GM21529 (cell line): ENCODE results near the gene GNA14.
"Not testable (repeated sequence)": the region's sequence is repeated elsewhere in the genome, so short reads cannot be mapped to it uniquely, and the experiment has no call there.

Source experiments
- ATAC-seq: cut with Tn5 transposase; IDR thresholded peaks from one replicate; pipeline ENCODE4 v1.9.1; 2021; ENCODE audit not compliant: unreplicated experiment

The GNA14 gene

DNA sequence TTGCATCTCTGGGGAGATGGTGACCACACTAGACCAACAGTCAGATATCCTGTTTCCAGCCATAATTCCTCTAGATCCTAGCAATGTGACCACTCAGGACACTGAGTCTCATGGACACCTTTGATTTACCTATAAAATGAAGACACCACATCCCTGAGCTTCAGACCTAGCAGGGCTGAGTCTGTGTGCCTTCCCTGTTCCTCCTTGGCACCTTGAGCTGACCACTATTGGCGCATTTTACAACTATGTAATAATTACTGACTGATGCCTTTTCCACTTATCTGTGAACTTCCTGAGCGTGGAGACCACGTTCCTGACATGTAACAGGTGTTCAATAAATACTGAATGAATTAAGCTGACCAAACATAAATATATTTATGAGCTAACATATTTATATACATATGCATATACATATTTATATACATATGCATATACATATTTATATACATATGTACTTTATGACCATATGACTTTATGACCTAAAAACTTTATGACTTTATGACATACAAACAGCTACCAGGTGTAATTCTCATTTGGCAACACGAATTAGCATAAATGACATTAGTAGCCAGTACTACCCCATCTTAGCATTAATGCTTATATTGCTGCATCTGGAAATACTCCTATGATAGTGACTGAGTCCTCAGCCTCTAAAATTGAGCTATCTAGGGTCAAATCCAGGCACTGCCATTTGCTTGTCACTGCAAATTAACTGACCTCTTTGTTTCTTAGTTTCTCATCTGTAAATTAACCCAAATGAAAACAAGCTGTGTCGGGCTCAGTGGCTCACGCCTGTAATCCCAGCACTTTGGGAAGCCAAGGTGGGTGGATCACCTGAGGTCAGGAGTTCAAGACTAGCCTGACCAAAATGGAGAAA, 150.6 kb downstream of the GNA14 start:
- ATAC-seq = no peak

DNA sequence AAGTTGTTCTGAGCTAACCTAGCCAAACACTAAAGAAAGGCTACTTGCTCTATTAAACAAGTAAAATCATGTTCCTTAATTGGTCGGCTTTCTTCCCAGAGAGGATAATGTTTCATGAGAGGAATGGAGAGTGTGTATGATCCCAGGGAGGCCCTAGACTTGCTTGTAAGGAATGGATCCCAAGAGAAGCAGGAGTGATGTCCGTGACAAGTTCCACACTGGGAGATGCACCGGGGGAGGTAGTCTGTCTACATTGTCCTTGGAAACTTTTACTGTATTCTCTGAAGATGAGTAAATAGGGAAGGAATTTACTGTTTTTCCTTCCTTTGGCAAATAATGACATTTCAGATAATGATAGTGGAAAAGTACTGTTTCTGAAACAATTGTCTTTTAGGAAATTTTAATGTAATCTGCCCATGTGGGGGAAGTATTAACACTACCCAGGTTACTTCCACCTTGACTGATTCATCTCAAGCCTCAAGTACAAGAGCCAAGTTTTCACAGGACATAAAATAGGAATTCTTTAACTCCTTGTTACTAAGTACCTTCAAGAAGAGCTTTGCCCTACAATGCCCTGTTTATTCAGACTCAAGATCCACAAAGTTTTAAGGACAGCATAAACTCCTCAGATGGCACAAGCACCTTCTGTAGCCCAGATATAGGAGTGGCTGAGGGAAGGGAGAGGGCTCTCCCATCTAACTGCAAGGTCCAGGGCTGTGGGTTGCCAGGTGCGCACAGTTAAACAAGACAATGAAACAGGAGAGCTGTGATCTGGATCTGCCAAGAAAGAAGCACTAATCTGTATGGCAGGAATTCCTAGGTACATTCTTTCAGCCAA, 152.1 kb downstream of the GNA14 start:
- ATAC-seq = no peak

DNA sequence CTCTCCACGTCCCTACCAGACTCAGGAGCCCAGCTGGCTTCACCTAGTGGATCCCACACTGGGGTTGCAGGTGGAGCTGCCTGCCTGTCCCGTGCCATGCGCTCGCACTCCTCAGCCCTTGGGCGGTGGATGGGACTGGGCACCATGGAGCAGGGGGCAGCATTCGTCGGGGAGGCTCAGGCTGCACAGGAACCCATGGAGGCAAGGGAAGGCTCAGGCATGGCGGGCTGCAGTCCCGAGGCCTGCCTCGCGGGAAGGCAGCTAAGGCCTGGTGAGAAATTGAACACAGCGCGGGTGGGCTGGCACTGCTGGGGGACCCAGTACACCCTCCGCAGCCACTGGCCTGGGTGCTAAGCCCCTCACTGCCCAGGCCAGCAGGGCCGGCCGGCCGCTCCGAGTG, 157.8 kb downstream of the GNA14 start:
- ATAC-seq = not testable (repeated sequence)

DNA sequence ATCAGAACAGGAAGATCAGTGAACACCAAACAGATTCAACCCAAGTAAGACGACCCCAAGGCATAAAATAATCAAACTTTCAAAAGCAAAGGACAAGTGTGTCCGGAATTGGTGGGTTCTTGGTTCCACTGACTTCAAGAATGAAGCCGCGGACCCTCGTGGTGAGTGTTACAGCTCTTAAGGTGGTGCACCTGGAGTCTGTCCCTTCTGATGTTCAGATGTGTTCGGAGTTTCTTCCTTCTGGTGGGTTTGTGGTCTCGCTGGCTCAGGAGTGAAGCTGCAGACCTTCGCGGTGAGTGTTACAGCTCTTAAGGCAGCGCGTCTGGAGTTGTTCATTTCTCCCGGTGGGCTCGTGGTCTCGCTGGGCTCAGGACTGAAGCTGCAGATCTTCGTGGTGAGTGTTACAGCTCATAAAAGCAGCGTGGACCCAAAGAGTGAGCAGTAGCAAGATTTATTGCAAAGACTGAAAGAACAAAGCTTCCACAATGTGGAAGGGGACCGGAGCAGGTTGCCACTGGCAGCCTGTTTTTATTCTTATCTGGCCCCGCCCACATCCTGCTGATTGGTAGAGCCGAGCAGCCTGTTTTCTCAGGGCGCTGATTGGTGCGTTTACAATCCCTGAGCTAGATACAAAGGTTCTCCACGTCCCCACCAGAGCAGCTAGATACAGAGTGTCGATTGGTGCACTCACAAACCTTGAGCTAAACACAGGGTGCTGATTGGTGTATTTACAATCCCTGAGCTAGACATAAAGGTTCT, 158.5 kb downstream of the GNA14 start:
- not testable (repeated sequence) for ATAC-seq

DNA sequence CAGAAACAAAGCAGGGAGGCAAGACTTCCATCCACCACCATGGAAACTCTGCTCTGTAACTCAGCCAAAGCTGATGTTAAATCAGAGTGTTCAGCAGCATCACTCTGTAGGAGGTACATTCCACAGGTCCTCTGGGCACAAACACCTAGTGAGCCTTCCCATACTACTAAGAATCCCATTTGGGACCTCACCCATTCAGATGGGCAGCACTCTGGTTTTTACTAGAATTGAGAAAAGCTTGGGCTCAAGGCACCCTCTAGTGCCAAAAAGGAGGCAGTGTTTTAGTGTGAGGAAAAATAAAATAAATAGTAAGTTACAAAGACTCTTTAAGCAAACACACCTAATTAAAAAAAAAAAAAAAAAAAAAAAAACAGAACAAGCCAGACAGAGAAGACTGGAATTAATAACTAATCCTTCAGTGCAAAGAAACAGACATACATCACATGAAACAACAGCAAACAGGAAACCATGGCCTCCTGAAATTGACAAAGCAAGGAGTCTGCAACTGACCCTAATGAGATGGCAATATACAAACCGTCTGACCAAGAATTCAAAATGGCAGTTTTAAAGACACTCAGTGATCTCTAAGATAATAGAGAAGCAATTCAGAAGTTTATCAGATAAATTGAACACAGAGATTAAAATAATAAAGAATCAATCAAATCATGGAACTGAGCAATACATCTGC, 159.5 kb downstream of the GNA14 start:
- peak; percentile 63 for ATAC-seq

DNA sequence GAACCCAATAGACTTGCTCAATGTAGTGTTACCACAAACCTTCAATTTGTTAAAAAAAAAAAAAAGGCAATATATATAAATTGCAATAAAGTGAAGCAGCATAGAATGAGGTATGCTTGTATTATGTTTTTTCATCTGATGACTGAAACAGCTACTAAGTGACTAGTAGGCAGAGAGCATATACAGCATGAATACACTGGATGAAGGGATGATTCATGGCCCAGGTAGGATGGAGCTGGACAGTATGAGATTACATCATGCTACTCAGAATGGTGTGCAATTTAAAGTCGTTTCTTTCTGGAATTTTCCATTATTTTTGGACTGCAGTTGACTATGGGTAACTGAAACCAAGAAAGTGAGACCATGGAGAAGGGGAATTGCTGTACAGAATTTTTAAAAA, 161.2 kb downstream of the GNA14 start:
- ATAC-seq = no peak

DNA sequence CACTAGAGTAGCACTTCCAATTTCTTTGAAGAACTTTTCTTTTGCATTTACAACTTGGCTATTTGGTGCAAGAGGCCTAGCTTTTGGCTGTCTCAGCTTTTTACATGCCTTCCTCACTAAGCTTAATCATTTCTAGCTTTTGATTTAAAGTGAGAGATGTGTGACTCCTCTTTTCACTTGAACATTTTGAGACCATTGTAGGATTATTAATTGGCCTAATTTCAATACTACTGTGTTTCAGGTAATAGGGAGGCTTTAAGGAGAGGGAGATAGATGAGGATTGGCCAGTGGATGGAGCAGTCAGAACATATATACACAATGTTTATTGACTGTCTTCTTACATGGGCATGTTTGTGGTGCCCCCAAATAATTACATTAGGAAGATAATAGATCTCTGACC, 161.7 kb downstream of the GNA14 start:
- no peak for ATAC-seq

DNA sequence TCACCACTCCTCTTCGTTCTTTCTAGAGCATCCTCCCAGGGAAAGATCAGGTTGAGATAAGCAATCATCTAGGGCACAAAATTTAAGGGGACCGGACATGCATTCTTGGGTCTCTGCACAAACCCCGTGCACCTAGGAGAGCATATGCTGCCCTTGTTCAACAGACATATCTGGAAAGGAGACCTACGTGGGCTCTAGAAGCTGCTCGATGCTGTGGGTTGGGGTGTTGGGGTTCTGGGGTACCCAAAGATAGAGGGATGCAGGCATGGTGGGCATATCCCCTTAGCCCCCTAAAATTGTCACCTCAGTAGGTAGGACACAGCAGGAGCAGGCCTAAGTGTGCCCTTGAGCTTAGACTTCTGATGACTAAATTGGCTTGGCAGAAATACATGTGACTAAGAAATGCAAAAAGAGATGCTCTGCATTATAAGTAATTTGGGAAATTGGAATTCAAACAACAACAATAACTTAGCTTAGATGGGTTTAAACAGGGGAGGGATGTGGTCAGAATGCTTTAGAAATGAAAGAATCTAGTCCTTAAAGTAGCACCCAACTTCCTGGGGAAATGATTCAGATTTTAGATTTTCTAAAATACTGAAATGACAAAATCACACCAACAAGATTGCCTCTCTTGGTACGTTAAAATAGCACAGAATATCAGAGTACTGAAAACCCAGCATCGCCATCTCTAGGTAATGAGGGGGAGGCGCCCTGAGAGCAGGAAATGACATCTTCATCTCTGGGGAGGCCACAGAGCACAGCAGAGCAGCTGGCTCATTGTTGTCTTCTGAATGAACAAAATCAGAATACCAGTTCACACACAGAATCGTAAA, 172.3 kb downstream of the GNA14 start:
- ATAC-seq = peak; percentile 100

DNA sequence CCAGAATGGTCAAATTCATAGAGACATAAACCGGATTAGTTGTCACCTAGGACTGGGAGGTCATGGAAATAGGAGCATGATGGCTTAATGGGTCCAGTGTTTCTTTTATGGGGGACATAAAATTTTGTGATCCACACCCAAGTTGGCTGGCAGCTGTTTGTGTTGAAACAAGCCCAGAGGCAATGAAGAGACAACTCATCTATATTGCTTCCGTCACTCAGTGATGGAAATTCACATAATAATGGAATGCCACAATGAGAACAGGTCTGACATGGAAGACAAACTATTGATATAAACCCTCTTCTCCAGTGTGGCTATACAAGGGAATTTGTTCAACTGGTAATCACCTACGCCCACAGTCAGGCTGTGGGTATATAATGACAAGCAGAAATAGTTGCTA, 173.2 kb downstream of the GNA14 start:
- no peak for ATAC-seq

DNA sequence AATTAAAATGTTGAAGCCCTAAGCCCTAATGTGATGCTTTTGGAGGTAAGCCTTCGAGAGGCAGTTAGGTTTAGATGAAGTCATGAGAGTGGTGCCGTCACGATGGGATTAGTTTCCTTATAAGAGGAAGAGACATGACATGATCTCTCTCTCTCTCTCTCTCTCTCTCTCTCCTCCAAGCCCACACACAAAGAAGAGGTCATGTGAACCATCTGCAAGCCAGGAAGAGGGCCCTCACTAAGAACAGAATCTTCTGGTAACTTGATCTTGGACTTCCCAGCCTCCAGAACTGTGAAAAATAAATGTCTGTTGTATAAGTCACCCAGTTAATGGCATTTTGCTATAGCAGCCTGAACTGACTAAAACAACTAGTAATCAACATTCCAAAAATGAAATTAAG, 175.5 kb downstream of the GNA14 start:
- ATAC-seq = no peak

DNA sequence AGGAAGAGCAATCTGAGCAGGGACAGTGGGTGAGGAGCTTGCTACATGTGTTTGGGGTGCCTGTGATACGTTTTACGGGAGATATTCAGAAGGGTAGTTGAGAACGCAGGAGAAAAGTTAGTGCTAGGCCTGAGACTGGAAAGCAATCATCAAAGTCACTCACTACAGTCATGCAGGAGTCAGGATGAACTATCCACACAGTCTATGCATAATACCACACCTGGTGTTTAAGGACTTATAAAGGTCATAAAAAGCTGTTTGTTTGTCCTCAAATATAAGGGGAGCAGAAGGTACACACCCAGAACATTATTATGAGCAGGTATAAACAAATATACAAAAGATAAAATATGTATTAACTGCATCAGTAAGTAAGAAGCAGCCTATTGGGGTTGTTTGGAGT, 176.6 kb downstream of the GNA14 start:
- ATAC-seq = no peak

DNA sequence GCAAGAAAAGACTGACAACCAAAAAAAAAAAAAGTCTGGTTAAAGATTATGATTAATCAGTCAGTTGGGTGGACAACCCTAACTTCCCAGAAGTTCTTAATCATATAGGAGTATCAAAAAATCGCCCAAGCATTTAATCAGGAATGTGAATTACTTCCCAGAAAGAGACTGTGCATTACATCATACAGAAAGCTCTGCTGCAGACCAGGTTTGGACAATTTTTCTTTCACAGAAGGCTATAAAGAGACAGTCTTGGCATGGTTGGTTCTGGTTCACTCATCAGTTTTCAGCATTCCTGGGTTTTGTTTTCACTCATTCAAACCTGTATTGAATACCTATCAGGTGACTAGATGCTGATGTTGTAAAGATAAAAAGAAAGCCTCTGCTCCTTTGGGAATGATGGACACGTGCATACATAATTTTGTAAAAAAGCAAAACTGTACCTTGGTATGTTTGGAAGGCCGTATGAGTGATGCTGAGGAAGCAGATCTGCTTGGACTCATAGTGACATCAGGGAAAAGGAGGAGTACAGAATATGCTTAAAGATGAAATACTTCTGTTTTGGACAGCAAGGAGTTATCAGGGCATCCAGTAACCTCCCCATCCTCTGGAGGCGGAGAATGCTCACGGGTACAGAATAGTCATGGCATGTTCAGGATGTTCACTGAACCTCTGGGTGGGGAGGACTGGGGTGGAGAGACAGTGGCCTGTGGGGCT, 178.4 kb downstream of the GNA14 start:
- ATAC-seq = no peak

DNA sequence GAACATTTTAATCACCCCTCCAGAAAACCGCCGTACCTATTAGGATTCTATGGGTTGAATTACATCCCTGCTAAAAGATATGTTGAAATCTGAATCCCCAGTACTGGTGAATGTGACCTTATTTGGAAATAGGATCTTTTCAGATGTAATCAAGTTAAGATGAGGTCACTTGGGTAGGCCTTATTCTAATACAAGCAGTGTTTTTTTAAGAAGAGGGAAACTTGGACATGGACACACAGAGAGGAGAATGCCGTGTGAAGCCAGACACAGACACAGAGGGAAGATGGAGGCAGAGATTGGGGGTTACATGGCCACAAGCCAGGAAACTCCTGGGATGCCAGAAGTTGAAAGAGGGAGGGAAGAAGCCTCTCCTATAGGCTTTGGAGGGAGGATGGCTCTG, 183.5 kb downstream of the GNA14 start:
- ATAC-seq = no peak

DNA sequence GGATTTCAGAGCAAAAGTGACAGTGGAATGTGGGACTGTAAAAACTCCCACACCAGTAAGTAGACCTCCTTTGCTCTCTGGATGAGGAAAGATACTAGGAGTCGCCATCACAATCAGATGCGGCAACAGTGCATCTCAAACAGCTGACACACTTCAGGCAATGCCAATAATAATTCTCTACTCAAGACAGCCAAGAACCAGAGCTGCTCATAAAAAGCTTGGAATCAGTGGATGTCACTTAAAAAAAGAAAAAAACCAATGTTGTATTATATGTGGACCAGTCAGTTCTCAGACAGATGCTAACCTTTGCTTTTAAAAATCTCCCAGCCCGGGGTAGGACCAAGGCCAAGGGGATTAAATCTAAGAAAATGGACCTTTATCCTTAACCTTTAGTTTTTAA, 185.0 kb downstream of the GNA14 start:
- no peak for ATAC-seq

DNA sequence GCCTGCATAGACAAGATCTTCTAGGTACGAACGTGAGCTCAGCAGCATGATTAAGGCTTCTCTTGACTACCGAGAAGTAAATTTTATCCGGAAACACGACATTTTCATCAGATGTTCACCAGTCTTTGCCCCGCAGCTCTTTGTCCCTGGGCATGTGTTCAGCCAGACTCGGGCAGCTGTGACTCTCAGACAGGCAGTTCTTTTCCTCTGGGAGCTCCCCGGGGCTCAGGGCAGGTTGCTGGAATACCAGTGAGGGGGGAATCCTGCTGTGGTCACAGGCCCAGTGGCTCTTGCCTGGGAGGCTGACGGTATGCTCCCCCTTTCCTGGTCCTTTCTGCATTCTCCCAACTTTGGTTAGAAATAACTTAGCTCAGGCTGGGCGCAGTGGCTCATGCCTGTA, 186.1 kb downstream of the GNA14 start:
- no peak for ATAC-seq

DNA sequence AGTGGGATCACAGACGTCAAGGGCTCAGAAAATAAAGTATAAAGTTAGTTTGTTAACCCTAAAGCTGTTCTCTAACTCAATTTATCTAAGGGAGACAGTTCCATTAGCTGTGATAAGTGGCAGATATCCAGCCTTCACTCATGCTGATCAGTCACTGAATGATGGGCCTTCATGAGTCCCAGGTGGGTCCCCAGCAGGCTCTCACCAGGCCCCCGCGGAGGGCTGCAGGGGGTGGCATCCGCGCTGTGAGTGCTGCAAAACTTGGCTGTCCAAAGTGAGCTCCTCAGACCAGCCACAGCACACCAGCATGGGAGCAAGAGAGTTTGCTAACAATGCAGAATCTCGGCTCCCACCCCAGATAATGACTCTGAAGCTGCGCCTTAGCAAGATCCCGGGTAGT, 187.2 kb downstream of the GNA14 start:
- ATAC-seq = no peak

DNA sequence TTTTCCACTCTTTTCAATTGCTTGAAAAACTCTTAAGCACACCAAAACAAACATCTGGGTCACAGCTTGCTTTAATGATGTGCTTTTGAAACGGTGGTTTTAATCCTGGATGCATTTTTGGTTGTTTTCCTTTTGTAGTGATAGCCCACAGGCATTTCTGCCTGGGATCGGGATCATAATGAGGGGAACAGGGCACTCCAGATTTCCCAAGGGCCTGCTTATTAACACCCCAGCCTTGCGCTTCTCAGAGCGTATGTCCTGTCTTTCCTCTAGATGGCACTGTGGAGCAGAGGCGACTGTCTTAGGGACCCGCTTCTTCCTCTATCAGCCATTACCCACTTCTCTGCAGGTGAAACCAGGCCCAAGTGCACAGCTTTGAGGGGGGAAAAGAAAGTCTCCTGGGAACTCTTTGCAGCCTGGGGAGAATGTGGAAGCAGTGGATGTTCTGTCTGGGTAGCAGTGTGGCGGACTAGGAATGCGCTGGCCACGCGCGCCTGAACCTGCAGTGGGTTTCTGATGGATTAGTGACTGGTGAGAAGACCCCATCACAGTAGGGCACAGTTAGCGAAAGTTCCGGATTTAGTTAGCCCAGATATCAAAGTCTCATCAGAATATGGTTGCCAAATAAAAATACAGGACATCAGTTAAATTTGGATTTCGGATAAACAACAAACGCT, 190.1 kb downstream of the GNA14 start:
- ATAC-seq = peak; percentile 83

DNA sequence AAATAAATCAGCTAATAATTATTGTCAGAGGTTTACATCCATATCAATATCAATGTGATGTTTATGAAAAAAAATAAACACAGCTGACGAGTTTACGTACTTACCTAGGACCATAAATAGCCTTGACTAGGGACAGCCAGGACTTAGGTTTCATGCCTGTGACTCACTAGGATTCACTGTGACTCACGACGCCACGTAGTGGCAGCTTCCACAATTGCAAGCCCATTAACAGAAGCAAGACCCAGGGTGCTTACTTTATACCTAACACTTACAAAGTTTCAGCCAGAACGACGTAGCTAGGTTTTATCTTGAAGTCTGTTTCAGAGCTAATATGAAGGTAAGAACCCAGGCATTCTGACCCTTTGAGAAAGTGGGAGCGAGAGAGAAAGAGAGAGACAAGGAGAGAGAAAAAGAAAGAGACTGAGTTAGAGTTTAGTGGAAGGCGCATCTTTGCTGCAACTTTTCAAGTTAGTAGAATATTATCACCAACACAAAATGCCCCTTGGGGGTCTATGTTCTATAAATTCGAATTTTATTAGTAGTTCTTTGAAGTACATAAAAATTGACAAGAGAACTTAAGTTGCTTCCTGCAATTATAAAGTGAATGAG, 191.2 kb downstream of the GNA14 start:
- peak; percentile 83 for ATAC-seq
